Colonic mucosa (tissue), 4 donors: ENCODE data around the gene BCL7A. TPM values are rescaled to one million over a fixed set of nuclear protein-coding genes. Genes with fewer than 3 reads are reported as not detected.

Experiments
- DNase-seq: peaks from one replicate; pipeline ENCODE4 v3.0.0-alpha.2; 2020
- H3K27ac ChIP-seq: fragments of 200-600 bp; one replicate; pipeline ENCODE4 v1.8.0; 2021
- H3K27me3 ChIP-seq: fragments of 200-600 bp; one replicate; pipeline ENCODE4 v1.8.0; 2021
- H3K36me3 ChIP-seq: fragments of 200-600 bp; one replicate; pipeline ENCODE4 v1.8.0; 2021
- H3K4me1 ChIP-seq: fragments of 200-600 bp; one replicate; pipeline ENCODE4 v1.8.0; 2021; ENCODE audit warnings: mild to moderate bottlenecking
- H3K4me3 ChIP-seq: fragments of 200-600 bp; one replicate; pipeline ENCODE4 v1.8.0; 2021
- H3K9ac ChIP-seq, 2 donors: one replicate each; pipeline ENCODE4 v1.7.0; 2013; ENCODE audit warnings: control low read depth in 2 of 2, low read depth in 2 of 2, low read length in 2 of 2
- H3K9me3 ChIP-seq: fragments of 200-600 bp; one replicate; pipeline ENCODE4 v1.8.0; 2021
- CTCF ChIP-seq: fragments of 200-600 bp; IDR thresholded peaks from one replicate; pipeline ENCODE4 v1.8.0; 2022; ENCODE audit warnings: antibody characterized with exemption, mild to moderate bottlenecking
- intact Hi-C: fragments of 100-400 bp; cut with DNase I; formaldehyde crosslinking; loops from one replicate; pipeline ENCODE4 v1.14.1; 2022
- total RNA-seq, 2 donors: library from RNA; stranded (reverse); fragmentation: NEBNext Ultra II Directional in 1 of 2; extraction: Animal tissue kit (Norgen Biotek cat#: 25700) in 1 of 2; gene quantifications; one replicate each; pipeline ENCODE4 v1.2.1, GENCODE V29; 2021
- donor health status: healthy.
- donor health status: DM: no; HTN: no; CAD: no.
- donor health status: DM: no; HTN: no; CAD: no.

Gene BCL7A
- total RNA-seq, 2 donors from 2014 or later = 7.0 to 10.0 TPM

DNA sequence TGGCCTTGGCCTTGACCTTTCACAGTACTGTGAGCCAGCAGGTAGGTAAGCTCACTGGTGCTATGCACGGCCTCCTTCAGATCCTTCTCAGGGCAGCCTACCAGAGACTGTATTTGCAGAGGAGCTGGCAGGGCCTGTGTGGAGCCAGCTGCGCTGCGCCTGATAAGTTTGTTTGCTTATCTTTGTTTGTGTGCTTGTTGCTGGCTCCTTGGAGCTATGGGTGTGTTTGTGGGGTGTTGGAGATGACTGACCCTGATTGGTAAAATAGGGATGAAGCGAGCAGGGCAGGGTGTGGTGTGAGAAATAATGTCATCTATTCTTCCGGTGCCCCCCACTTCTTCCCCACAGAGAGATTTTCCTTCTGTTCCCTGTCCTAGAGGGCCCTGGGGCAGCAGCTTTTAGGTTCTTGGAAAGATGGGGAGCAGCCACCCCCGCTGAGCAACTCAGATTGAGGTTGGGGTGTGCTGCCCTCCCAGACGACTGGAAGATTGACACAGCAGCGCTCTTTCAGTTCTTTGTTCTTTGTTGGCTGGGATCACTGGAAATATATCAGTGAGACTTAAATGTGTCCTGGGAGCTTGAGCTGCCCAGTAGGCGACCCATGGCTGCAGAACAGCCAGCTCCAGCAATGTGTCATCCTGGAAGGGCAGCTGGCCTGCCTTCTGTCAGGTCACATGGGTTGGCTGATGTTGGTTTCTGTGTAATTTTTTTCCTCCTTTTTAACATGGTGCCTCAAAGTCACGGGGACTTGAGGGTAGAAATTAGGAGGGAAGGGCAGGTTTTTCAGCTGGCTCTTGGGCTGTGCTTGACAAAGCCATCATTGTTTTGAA is 76.5 kb downstream of the BCL7A start:
- H3K4me3 ChIP-seq = no peak overlapping the region
- intact Hi-C loops = no loop called here
- peak overlapping the region; percentile 92 for H3K27ac ChIP-seq
- TF ChIP-seq CTCF = no peak
- H3K9ac ChIP-seq = peak overlapping the region; percentile 38 to 94
- peaks cover 18% of the 10 kb centered on the region for H3K4me1 ChIP-seq
- H3K36me3 ChIP-seq = no peaks in the 10 kb centered on the region
- H3K9me3 ChIP-seq = no peaks in the 10 kb centered on the region
- H3K27me3 ChIP-seq = no peaks in the 10 kb centered on the region
- peak; percentile 91 for DNase-seq

GRCh38 chr12:122099280-122099749 is 77.6 kb downstream of the BCL7A start:
- Histone ChIP-seq H3K9me3 (no peaks in the 10 kb centered on the region), H3K27me3 (no peaks in the 10 kb centered on the region), H3K4me1 (peaks cover 18% of the 10 kb centered on the region), H3K27ac (peak overlapping the region; percentile 92), H3K36me3 (no peaks in the 10 kb centered on the region), H3K4me3 (no peak overlapping the region), H3K9ac (peak overlapping the region in 1 of 2 donors; percentile 94)
- no peak for DNase-seq
- intact Hi-C loops = no loop called here
- no peak for TF ChIP-seq CTCF

DNA sequence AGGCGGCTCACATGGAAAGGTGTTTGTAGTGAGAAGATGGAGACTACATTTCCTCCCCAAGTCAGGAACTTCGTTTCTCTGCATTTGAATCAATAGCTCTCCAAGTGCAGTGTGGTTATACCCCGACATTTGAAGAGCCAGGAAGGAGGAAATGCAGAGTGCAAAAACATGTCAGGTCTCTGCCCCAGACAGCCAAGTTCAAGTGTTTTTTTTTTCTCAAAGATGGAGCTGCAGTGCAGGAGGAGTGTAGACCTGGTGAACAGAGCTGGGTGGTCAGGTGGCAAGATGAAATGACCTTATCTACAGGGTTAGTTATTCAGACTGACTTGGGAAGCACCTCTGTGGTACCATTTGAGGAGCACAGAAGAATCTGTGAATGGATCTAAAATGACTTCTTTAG is 78.2 kb downstream of the BCL7A start:
- Histone ChIP-seq H3K9ac (peak overlapping the region in 1 of 2 donors; percentile 94), H3K4me3 (no peak overlapping the region), H3K36me3 (no peaks in the 10 kb centered on the region), H3K27me3 (no peaks in the 10 kb centered on the region), H3K27ac (peak overlapping the region; percentile 92), H3K9me3 (no peaks in the 10 kb centered on the region), H3K4me1 (peaks cover 23% of the 10 kb centered on the region)
- no peak for TF ChIP-seq CTCF
- DNase-seq = no peak
- intact Hi-C loops = no loop called here

GRCh38 chr12:122100568-122100967 is 78.9 kb downstream of the BCL7A start:
- TF ChIP-seq CTCF = no peak
- no peaks in the 10 kb centered on the region for H3K9me3 ChIP-seq
- no peaks in the 10 kb centered on the region for H3K36me3 ChIP-seq
- peaks cover 27% of the 10 kb centered on the region for H3K4me1 ChIP-seq
- H3K27ac ChIP-seq = peak overlapping the region; percentile 92
- no peak for DNase-seq
- H3K4me3 ChIP-seq = no peak overlapping the region
- H3K9ac ChIP-seq = peak overlapping the region in 1 of 2 donors; percentile 29
- intact Hi-C loops = no loop called here
- no peaks in the 10 kb centered on the region for H3K27me3 ChIP-seq

GRCh38 chr12:122102331-122102730 is 80.6 kb downstream of the BCL7A start:
- intact Hi-C loops = no loop called here
- DNase-seq = no peak
- peaks cover 35% of the 10 kb centered on the region for H3K4me1 ChIP-seq
- peak overlapping the region; percentile 92 for H3K27ac ChIP-seq
- no peaks in the 10 kb centered on the region for H3K9me3 ChIP-seq
- no peaks in the 10 kb centered on the region for H3K27me3 ChIP-seq
- H3K4me3 ChIP-seq = no peak overlapping the region
- no peak for TF ChIP-seq CTCF
- H3K36me3 ChIP-seq = no peaks in the 10 kb centered on the region
- peak overlapping the region in 1 of 2 donors; percentile 21 for H3K9ac ChIP-seq
